H9 (cell line): ENCODE data around the gene STAC. TPM values are rescaled to one million over a fixed set of nuclear protein-coding genes. Genes with fewer than 3 reads are reported as not detected.

Experiments
- DNase-seq: peaks from one replicate; pipeline ENCODE4 v3.0.0-alpha.2; 2017
- H2AFZ ChIP-seq: one replicate; pipeline ENCODE4 v1.6.1; 2013; ENCODE audit warnings: mild to moderate bottlenecking, low read length, control low read depth, moderate library complexity
- H2AK5ac ChIP-seq: 2 replicates; pipeline ENCODE4 v1.6.1; 2013; ENCODE audit warnings: low read length, control low read depth, mixed read lengths; ENCODE audit not compliant: insufficient read length
- H2BK120ac ChIP-seq: one replicate; pipeline ENCODE4 v1.6.1; 2013; ENCODE audit warnings: low read depth, mild to moderate bottlenecking, low read length, control low read depth, inconsistent platforms; ENCODE audit not compliant: poor library complexity, severe bottlenecking
- H2BK12ac ChIP-seq: 2 replicates; pipeline ENCODE4 v1.6.1; 2013; ENCODE audit warnings: low read length, control low read depth, mixed read lengths, low read depth; ENCODE audit not compliant: insufficient read length
- H2BK15ac ChIP-seq: 2 replicates; pipeline ENCODE4 v1.6.1; 2013; ENCODE audit warnings: low read depth, low read length, control low read depth
- H2BK20ac ChIP-seq: one replicate; pipeline ENCODE4 v1.6.1; 2013; ENCODE audit warnings: low read depth, mild to moderate bottlenecking, low read length, control low read depth, inconsistent platforms; ENCODE audit not compliant: poor library complexity, severe bottlenecking
- H2BK5ac ChIP-seq: 2 replicates; pipeline ENCODE4 v1.6.1; 2013; ENCODE audit warnings: low read length, control low read depth, mixed read lengths; ENCODE audit not compliant: insufficient read length
- H3K14ac ChIP-seq: 2 replicates; pipeline ENCODE4 v1.6.1; 2013; ENCODE audit warnings: low read length, control low read depth; ENCODE audit not compliant: insufficient read depth
- H3K18ac ChIP-seq: 2 replicates; pipeline ENCODE4 v1.6.1; 2013; ENCODE audit warnings: low read depth, mild to moderate bottlenecking, mixed read lengths, low read length, control low read depth; ENCODE audit not compliant: insufficient read length
- H3K23ac ChIP-seq: 2 replicates; pipeline ENCODE4 v1.6.1; 2013; ENCODE audit warnings: low read length, control low read depth, mixed read lengths, low read depth; ENCODE audit not compliant: insufficient read length
- H3K23me2 ChIP-seq: 2 replicates; pipeline ENCODE4 v1.6.1; 2013; ENCODE audit warnings: low read depth, mild to moderate bottlenecking, mixed read lengths, low read length, control low read depth; ENCODE audit not compliant: insufficient read length, poor library complexity, severe bottlenecking
- H3K27ac ChIP-seq: 2 replicates; pipeline ENCODE4 v1.5.1; 2013; ENCODE audit warnings: low read length, control low read depth, mixed read lengths, low read depth; ENCODE audit not compliant: insufficient read length
- H3K27me3 ChIP-seq: 2 replicates; pipeline ENCODE4 v1.6.1; 2013; ENCODE audit warnings: low read length, control low read depth, inconsistent platforms; ENCODE audit not compliant: insufficient read depth
- H3K4ac ChIP-seq: 2 replicates; pipeline ENCODE4 v1.6.1; 2013; ENCODE audit warnings: low read depth, mild to moderate bottlenecking, control low read depth, inconsistent platforms, low read length, moderate library complexity
- H3K4me1 ChIP-seq: 2 replicates; pipeline ENCODE4 v1.6.1; 2013; ENCODE audit warnings: low read length, control low read depth, inconsistent platforms; ENCODE audit not compliant: insufficient read depth
- H3K4me2 ChIP-seq: 2 replicates; pipeline ENCODE4 v1.6.1; 2013; ENCODE audit warnings: low read length, control low read depth, mixed read lengths; ENCODE audit not compliant: insufficient read length, insufficient read depth
- H3K56ac ChIP-seq: 2 replicates; pipeline ENCODE4 v1.6.1; 2013; ENCODE audit warnings: low read depth, mild to moderate bottlenecking, mixed read lengths, low read length, control low read depth; ENCODE audit not compliant: insufficient read length
- H3K79me1 ChIP-seq: 2 replicates; pipeline ENCODE4 v1.6.1; 2013; ENCODE audit warnings: low read depth, mild to moderate bottlenecking, moderate library complexity, low read length, control low read depth, inconsistent platforms; ENCODE audit not compliant: insufficient read depth, poor library complexity, severe bottlenecking
- H3K79me2 ChIP-seq: 2 replicates; pipeline ENCODE4 v1.6.1; 2013; ENCODE audit warnings: low read length, control low read depth, inconsistent platforms; ENCODE audit not compliant: insufficient read depth
- H3K9ac ChIP-seq: 2 replicates; pipeline ENCODE4 v1.6.1; 2013; ENCODE audit warnings: low read length, control low read depth, mixed read lengths; ENCODE audit not compliant: insufficient read length; ENCODE audit errors: extremely low read depth
- H3K9me3 ChIP-seq: one replicate; pipeline ENCODE4 v1.6.1; 2013; ENCODE audit warnings: low read depth, low read length, inconsistent platforms; ENCODE audit not compliant: control insufficient read depth
- H3T11ph ChIP-seq: one replicate; pipeline ENCODE4 v1.6.1; 2013; ENCODE audit warnings: mild to moderate bottlenecking, low read length, control low read depth, inconsistent platforms
- H4K20me1 ChIP-seq: one replicate; pipeline ENCODE4 v1.6.1; 2013; ENCODE audit not compliant: control insufficient read depth, insufficient read length, insufficient read depth
- H4K5ac ChIP-seq: 2 replicates; pipeline ENCODE4 v1.6.1; 2013; ENCODE audit warnings: low read depth, mild to moderate bottlenecking, mixed read lengths, low read length, control low read depth; ENCODE audit not compliant: insufficient read length
- H4K8ac ChIP-seq: replicated peaks from 2 replicates; pipeline ENCODE4 v1.6.1; 2013; ENCODE audit warnings: low read length, control low read depth, mixed read lengths, low read depth; ENCODE audit not compliant: insufficient read length
- H4K91ac ChIP-seq: 2 replicates; pipeline ENCODE4 v1.6.1; 2013; ENCODE audit warnings: low read depth, mild to moderate bottlenecking, moderate library complexity, mixed read lengths, low read length, control low read depth; ENCODE audit not compliant: insufficient read length
- H3K27ac Mint-ChIP-seq, 3 experiments: 2 replicates in 2 of 3; 3 replicates in 1 of 3; pipeline ENCODE4 v1.8.0; 2020 to 2021; ENCODE audit warnings: mixed read lengths in 3 of 3, mild to moderate bottlenecking in 1 of 3, moderate library complexity in 1 of 3
- H3K27me3 Mint-ChIP-seq: 2 replicates; pipeline ENCODE4 v1.8.0; 2021; ENCODE audit warnings: low read depth, mild to moderate bottlenecking, moderate library complexity, mixed read lengths
- H3K36me3 Mint-ChIP-seq, 3 experiments: 2 replicates in 2 of 3; 3 replicates in 1 of 3; pipeline ENCODE4 v1.8.0; 2020 to 2021; ENCODE audit warnings: low read depth in 3 of 3, mixed read lengths in 3 of 3; ENCODE audit not compliant: insufficient read depth in 1 of 3
- H3K4me1 Mint-ChIP-seq, 2 experiments: 2 replicates each; pipeline ENCODE4 v1.8.0; 2020; ENCODE audit warnings: mixed read lengths in 2 of 2
- H3K4me3 Mint-ChIP-seq, 2 experiments: 2 replicates in 1 of 2; 3 replicates in 1 of 2; pipeline ENCODE4 v1.8.0; 2020 to 2021; ENCODE audit warnings: mild to moderate bottlenecking in 2 of 2, mixed read lengths in 2 of 2, moderate library complexity in 1 of 2
- H3K9me3 Mint-ChIP-seq, 2 experiments: 2 replicates in 1 of 2; 3 replicates in 1 of 2; pipeline ENCODE4 v1.8.0; 2020; ENCODE audit warnings: mild to moderate bottlenecking in 2 of 2, mixed read lengths in 2 of 2, moderate library complexity in 1 of 2
- CTCF ChIP-seq: fragments of 200-600 bp; sonication (generic); conservative IDR thresholded peaks from 3 replicates; pipeline ENCODE4 v1.8.0; 2021; ENCODE audit warnings: antibody characterized with exemption, mild to moderate bottlenecking
- WGBS: extraction: QIAGEN DNeasy Blood & Tissue Kit; methylation state at CpG from one replicate; pipeline ENCODE4 v1.1.7; 2013; ENCODE audit warnings: missing lambda C conversion rate, low lambda C conversion rate, mixed read lengths; ENCODE audit not compliant: insufficient read length; ENCODE audit errors: extremely low coverage; 5-methylcytosine and 5-hydroxymethylcytosine counted together
- total RNA-seq: library from RNA; stranded (reverse); gene quantifications from 2 replicates; pipeline ENCODE4 v1.2.1, GENCODE V29; 2021

Gene STAC
- total RNA-seq, 1 experiment from 2014 or later, result 3.0 TPM

GRCh38 chr3:36456784-36457183 lies 76.5 kb downstream of the STAC start:
- Histone ChIP-seq H2BK5ac (no peak overlapping the region), H3K4ac (no peak overlapping the region), H2BK20ac (no peak overlapping the region), H3K9ac (no peak overlapping the region), H3K18ac (no peak overlapping the region), H2BK15ac (no peak overlapping the region), H2AK5ac (no peak overlapping the region), H3K9me3 (no peaks in the 10 kb centered on the region), H4K8ac (no peak overlapping the region), H3K79me2 (no peaks in the 10 kb centered on the region), H2BK120ac (no peak overlapping the region), H3K27me3 (no peaks in the 10 kb centered on the region), H3K79me1 (no peaks in the 10 kb centered on the region), H4K91ac (no peak overlapping the region), H3K27ac (no peak overlapping the region), H3K23ac (no peak overlapping the region), H2AFZ (no peak overlapping the region), H3K23me2 (no peaks in the 10 kb centered on the region), H3K56ac (no peak overlapping the region), H3K14ac (no peak overlapping the region), H2BK12ac (no peak overlapping the region), H3K4me1 (no peaks in the 10 kb centered on the region), H3T11ph (no peak overlapping the region), H3K4me2 (no peak overlapping the region), H4K5ac (no peak overlapping the region), H4K20me1 (no peaks in the 10 kb centered on the region)
- no CpG with 5 or more reads among the region's 4 CpGs for WGBS
- DNase-seq, result no peak
- no peaks in the 10 kb centered on the region for H3K27me3 Mint-ChIP-seq
- H3K9me3 Mint-ChIP-seq, result no peaks in the 10 kb centered on the region
- H3K36me3 Mint-ChIP-seq, result peaks cover 0 to 5% (median 2%) of the 10 kb centered on the region in 3 experiments; a peak in 4 of 7 replicates
- no peak overlapping the region for H3K4me3 Mint-ChIP-seq
- TF ChIP-seq CTCF, result no peak
- no peaks in the 10 kb centered on the region for H3K4me1 Mint-ChIP-seq
- peak overlapping the region in 1 of 3 experiments; percentile 7; a peak in 1 of 7 replicates for H3K27ac Mint-ChIP-seq
